ENCODE measurements around the gene ADGRG6. TPM values are rescaled to one million over a fixed set of nuclear protein-coding genes. Genes with fewer than 3 reads are reported as not detected.
"Not testable (repeated sequence)": the region's sequence is repeated elsewhere in the genome, so short reads cannot be mapped to it uniquely, and the experiment has no call there.

Gene ADGRG6
- 57.4 TPM for total RNA-seq

GRCh38 chr6:142301651-142302391 is at the start of gene ADGRG6:
ADGRG6 (plus strand) TSS chr6:142302007; CDS start chr6:142302330, 323 bp downstream.
- DNase-seq (ENCODE audit: low spot score) (peak; percentile 72), ATAC-seq (peak; percentile 82)
- intact Hi-C loops (cut with DNase I) = no loop called here

DNA sequence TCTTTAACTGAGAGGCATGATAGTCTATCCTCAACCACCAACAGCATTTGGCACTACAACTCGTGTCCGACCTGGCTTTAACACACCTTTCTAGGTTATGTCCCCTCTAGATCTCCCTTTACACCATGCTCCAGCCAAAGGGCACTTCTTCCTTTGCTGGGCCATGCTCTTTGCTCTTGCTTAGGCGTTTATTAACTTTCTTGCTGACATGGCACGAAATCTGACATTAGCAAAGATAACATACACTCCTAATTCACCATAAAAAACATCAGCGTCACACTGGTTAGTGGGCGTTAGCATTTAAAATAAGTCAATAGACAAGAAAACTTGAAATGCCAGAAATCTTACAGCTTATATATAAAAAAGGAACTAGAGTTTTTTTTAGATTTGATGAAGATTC is 47.3 kb upstream of the ADGRG6 start:
- DNase-seq (ENCODE audit: low spot score) (no peak), ATAC-seq (no peak)
- intact Hi-C loops (cut with DNase I) = no loop called here

DNA sequence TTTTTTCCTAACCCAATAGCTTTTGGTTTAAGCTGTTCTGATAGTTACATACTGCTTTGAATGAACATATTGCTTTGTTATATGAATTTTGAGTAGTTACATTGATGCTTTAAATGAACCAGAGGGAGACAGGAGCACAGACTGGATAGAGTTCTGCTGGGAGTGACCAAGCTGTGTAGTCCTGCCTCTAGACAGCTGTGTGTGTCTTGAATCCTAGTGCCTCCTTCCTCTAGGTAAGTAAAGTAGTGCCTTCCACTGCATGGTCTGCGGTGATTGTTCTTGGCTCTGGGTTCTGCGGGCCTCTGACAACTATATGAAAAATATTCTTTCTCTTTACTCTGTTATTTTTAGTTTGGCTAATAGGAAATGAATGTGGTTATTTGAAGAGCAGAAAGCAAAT is 46.0 kb upstream of the ADGRG6 start:
- intact Hi-C loops (cut with DNase I) = no loop called here
- no peak for DNase-seq (ENCODE audit: low spot score)
- ATAC-seq = no peak

DNA sequence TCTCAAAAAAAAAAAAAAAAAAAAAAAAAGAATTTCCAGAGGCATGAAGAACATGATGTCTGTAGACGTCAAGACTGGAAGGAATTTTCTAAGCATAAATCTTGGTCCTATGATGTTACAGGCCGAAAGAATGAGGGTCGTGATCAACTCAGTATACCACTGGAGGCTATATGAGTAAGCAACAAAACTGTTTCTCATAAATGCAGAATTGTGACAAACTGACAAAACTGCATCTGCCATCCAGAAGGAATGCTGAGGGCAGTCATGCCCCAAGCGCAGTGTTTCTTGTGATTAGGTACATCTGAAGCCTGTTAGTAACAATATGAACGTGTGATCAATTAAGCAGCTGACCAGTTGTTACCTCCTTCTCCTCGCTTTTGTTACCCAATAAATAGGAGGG is 43.5 kb upstream of the ADGRG6 start:
- DNase-seq (ENCODE audit: low spot score) (no peak), ATAC-seq (no peak)
- intact Hi-C loops (cut with DNase I) = no loop called here

DNA sequence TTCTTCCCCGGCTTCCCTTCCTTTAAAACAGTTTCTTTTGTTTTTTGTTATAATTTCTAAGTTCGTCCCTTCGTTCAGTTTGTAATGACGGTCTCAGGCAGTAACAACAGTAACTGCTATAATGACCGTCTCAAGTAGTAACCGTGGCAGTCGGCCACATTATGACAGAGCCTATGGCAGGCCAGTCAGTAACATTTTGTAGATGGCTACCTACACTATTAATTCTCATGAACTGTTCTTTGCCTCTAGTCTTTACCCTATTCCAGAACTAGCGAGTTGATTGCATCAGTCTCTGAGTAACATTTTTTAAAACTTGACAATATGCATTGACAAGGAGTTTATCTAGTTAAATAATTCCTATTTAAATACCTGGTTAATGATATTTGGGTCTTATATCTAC is 43.0 kb upstream of the ADGRG6 start:
- intact Hi-C loops (cut with DNase I) = no loop called here
- no peak for ATAC-seq
- DNase-seq (ENCODE audit: low spot score) = no peak

GRCh38 chr6:142260748-142261147 is 41.1 kb upstream of the ADGRG6 start:
- intact Hi-C loops (cut with DNase I) = no loop called here
- no peak for DNase-seq (ENCODE audit: low spot score)

GRCh38 chr6:142262231-142262630 is 39.6 kb upstream of the ADGRG6 start:
- intact Hi-C loops (cut with DNase I) = no loop called here
- ATAC-seq = no peak
- DNase-seq (ENCODE audit: low spot score) = no peak

More at GRCh38 chr6:142260748-142261147, 41.1 kb upstream of the ADGRG6 start:
- ATAC-seq = no peak

GRCh38 chr6:142265476-142265875 is 36.3 kb upstream of the ADGRG6 start:
- ATAC-seq (no peak), DNase-seq (ENCODE audit: low spot score) (no peak)
- intact Hi-C loops (cut with DNase I) = no loop called here

DNA sequence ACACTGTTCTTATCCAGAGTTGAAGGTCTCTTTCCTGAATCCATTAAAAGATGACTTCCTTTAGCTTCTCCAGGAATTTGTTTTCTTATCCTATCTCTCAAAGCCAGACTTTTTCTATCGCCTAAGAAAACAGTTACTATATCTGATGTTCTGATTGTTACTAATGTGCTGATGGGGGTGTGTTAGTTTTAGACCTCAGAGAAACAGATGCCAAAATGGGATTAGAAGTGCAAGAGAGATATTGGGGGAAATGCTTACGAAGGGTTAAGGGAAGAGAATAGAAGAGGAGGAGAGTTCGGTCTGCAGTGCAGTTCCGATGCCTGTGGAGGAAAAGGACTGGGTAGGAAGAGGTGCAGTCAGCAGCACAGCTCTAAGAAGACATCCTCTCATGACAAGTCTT is 35.7 kb upstream of the ADGRG6 start:
- intact Hi-C loops (cut with DNase I) = no loop called here
- ATAC-seq (no peak), DNase-seq (ENCODE audit: low spot score) (no peak)

GRCh38 chr6:142271476-142271875 is 30.3 kb upstream of the ADGRG6 start:
- no peak for ATAC-seq
- intact Hi-C loops (cut with DNase I) = no loop called here
- DNase-seq (ENCODE audit: low spot score) = no peak

GRCh38 chr6:142274656-142275055 is 27.2 kb upstream of the ADGRG6 start:
- intact Hi-C loops (cut with DNase I) = no loop called here
- DNase-seq (ENCODE audit: low spot score) = no peak
- ATAC-seq = no peak

- intact Hi-C loops (cut with DNase I) = no loop called here
- ATAC-seq (no peak), DNase-seq (ENCODE audit: low spot score) (no peak)
Observed at GRCh38 chr6:142275236-142276006, 26.4 kb upstream of the ADGRG6 start.

DNA sequence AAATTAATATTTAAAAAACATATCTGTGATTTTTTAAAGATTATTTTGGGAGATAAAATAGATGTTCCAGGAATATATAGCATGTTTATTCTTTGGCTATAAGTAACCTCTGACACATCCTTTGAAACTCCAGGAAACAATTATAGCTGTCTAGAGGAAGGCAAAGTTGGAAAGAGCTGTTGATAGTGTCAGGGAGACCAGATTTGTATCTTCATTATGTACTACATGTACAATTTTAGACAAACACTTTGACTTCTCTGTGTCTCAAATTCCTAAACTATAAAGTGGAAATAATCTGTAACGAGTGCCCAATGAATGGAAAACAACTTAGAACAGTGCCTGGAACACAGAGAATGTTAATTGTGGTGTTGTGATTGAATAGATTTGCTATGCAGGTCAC is 25.6 kb upstream of the ADGRG6 start:
- intact Hi-C loops (cut with DNase I) = no loop called here
- no peak for ATAC-seq
- no peak for DNase-seq (ENCODE audit: low spot score)

GRCh38 chr6:142279350-142280180 is 22.2 kb upstream of the ADGRG6 start:
- no peak for DNase-seq (ENCODE audit: low spot score)
- intact Hi-C loops (cut with DNase I) = no loop called here
- ATAC-seq = no peak

DNA sequence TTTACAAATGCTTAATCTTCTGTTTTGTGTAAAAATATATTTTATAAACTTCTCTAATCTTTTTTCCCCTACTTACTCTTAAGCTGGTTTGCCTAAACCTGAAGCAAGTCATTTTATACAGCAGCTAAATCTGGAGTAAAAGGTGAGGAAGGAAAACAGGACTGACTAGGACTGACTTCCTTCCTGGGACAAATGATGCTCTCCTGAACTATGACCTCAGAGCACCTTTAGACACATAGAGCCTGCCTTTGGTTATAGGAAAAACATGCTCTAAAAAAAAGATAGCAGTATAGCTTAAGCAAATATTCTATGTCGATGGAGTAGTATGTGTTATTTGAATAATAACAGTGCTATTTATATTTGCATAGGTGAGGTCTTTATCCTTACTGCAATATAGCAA is 21.5 kb upstream of the ADGRG6 start:
- ATAC-seq (no peak), DNase-seq (ENCODE audit: low spot score) (no peak)
- intact Hi-C loops (cut with DNase I) = no loop called here

GRCh38 chr6:142280927-142281326 is 20.9 kb upstream of the ADGRG6 start:
- ATAC-seq (no peak), DNase-seq (ENCODE audit: low spot score) (no peak)
- intact Hi-C loops (cut with DNase I) = no loop called here

- ATAC-seq; intact Hi-C loops (cut with DNase I); DNase-seq (ENCODE audit: low spot score): not testable (repeated sequence)
Observed at GRCh38 chr6:142283138-142283537, 18.7 kb upstream of the ADGRG6 start.

DNA sequence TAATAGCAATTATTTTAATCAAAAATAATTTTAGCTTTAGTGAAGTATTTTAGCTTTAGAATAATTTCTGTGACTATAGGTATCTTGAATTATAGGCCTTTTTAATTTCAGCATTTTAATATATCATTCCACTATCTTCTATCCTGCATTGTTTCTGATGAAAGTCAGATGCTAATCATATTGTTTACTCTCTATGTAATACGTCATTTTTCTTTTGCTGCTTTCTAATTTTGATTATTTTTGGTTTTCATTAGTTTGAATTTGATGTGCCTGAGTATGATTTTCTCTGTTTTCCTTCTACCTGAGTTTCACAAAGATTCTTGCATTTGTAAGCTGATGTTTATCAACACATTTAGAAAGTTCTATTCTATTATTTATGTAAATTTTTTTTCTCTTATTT is 17.4 kb upstream of the ADGRG6 start:
- intact Hi-C loops (cut with DNase I) = no loop called here
- DNase-seq (ENCODE audit: low spot score) = no peak
- no peak for ATAC-seq

DNA sequence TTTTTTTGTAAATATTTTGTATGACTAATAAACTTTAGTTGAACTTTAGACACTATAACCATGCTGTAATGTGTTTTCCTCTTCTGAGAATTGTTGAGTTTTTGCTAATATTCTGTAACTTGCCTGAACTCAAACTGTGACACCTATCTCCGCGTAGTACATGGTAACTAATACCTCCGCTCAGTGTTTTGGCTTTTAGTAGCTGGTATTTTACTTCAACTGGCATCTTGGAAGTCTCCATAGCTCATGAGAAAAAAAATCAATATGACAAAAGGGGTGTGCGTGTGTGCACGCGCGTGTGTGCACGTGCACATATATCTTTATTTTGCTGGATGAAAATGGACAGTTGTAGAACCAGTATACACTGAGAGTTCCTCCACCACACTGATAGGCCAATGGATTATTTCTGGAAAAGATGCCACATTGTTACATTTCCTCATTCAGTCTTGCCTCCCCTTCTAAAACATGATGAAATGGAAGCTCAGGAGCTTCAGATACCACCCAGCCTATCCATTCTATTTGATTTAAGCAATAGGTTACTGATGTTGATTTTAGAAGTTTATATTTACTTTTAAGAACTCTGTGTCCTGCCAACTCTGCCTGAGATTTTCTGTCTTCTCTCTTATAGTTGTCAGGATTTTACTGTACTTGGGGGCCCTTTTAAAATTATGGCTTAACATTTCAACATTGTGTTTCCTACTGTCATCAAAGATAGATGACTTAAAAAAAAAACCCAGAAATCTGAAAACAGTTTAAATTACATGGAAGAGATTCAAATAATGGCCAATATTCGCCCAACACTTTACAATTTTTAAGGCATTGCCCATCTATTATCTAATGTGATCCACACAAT is 16.3 kb upstream of the ADGRG6 start:
- DNase-seq (ENCODE audit: low spot score) (no peak), ATAC-seq (no peak)
- intact Hi-C loops (cut with DNase I) = no loop called here

Measured in sciatic nerve (tissue), 2 donors.